Measurements from ENCODE around the gene ABLIM1. TPM values are rescaled to one million over a fixed set of nuclear protein-coding genes. Genes with fewer than 3 reads are reported as not detected.

Gene ABLIM1
- polyA plus RNA-seq, 3 donors: 0.33 to 0.91 (median 0.57) TPM

DNA sequence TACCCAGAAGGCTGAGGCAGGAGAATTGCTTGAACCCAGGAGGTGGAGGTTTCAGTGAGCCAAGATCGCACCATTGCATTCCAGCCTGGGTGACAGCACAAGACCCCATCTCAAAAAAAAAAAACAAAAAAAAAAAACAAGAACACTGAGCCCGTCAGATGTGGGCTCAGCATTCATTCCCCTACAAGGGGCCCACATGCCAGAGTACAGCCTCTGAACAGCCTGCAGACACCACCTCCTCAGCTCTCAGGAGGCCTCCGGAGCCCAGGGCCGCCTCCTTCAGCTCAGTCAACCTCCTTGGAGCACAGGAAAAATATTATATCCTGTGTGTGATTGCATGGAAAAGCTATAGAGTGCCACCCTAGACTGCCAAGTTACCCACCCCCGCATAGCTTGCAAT, 112.3 kb downstream of the ABLIM1 start:
- TF ChIP-seq, protein P1, sequence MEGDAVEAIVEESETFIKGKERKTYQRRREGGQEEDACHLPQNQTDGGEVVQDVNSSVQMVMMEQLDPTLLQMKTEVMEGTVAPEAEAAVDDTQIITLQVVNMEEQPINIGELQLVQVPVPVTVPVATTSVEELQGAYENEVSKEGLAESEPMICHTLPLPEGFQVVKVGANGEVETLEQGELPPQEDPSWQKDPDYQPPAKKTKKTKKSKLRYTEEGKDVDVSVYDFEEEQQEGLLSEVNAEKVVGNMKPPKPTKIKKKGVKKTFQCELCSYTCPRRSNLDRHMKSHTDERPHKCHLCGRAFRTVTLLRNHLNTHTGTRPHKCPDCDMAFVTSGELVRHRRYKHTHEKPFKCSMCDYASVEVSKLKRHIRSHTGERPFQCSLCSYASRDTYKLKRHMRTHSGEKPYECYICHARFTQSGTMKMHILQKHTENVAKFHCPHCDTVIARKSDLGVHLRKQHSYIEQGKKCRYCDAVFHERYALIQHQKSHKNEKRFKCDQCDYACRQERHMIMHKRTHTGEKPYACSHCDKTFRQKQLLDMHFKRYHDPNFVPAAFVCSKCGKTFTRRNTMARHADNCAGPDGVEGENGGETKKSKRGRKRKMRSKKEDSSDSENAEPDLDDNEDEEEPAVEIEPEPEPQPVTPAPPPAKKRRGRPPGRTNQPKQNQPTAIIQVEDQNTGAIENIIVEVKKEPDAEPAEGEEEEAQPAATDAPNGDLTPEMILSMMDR (IDR thresholded peaks at IDR 0.05): no peak
- peaks cover 0 to 5% of the 10 kb centered on the region in 2 donors for H3K4me1 ChIP-seq (ENCODE audit: control insufficient read depth in 1 of 2, insufficient read depth in 2 of 2, low read length in 2 of 2)
- Mint-ChIP-seq H3K27me3 (ENCODE audit: low read depth in 3 of 3) (peaks cover 5 to 10% (median 10%) of the 10 kb centered on the region in 3 donors), H3K4me3 (no peak overlapping the region), H3K36me3 (no peaks in the 10 kb centered on the region), H3K9me3 (no peaks in the 10 kb centered on the region), H3K4me1 (peaks cover 20% of the 10 kb centered on the region), H3K27ac (no peak overlapping the region)
- intact Hi-C loops (cut with micrococcal nuclease): no loop called here
- no peak overlapping the region for H3K4me3 ChIP-seq (replicated peaks in 1 of 3; ENCODE audit: low read depth in 2 of 3, low read length in 3 of 3)
- DNase-seq: no peak
- WGBS (ENCODE audit: insufficient coverage): 100% methylated on average over 3 of the region's 5 CpGs
- no peak overlapping the region for H3K27ac ChIP-seq (ENCODE audit: low read depth in 1 of 2, low read length in 2 of 2)
- no peak overlapping the region for H2AFZ ChIP-seq (ENCODE audit: insufficient read depth, low read depth, low read length, poor library complexity, severe bottlenecking)
- H3K9ac ChIP-seq (ENCODE audit: insufficient read depth, low read length, poor library complexity, severe bottlenecking): no peak overlapping the region
- H4K20me1 ChIP-seq (ENCODE audit: insufficient read depth, low read length): no peaks in the 10 kb centered on the region
- H3K9me3 ChIP-seq (replicated peaks in 1 of 2; ENCODE audit: control insufficient read depth in 1 of 2, insufficient read depth in 1 of 2, low read length in 2 of 2): no peaks in the 10 kb centered on the region
- no peaks in the 10 kb centered on the region for H3K27me3 ChIP-seq (ENCODE audit: control insufficient read depth in 2 of 2, insufficient read depth in 2 of 2, low read length in 2 of 2)
- no peak overlapping the region for H3K4me2 ChIP-seq (replicated peaks; ENCODE audit: extremely low read depth, low read length, poor library complexity, severe bottlenecking)
- no peaks in the 10 kb centered on the region for H3K36me3 ChIP-seq (replicated peaks in 1 of 2; ENCODE audit: control insufficient read depth in 1 of 2, insufficient read depth in 2 of 2, low read length in 2 of 2)
- no peaks in the 10 kb centered on the region for H3K79me2 ChIP-seq (ENCODE audit: insufficient read depth, low read length)

DNA sequence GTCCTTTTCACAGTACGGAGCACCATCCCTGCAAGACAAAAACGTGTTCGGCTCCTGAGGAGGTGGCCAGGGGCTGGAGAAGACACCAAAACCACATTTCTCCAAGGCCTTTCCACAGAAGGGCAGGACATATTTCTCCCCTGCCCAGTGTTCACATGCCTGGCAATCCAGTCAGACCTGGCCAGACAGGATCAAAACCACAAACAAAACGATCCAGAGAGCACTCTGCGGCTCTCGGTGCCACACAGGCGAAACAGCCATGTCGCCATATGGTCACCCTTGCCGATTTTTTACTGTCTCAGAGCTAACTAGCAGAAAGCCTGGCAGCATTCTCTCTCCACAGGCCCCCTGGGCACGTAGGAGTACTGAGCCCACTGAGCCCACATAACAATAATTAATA, 113.0 kb downstream of the ABLIM1 start:
- no peak overlapping the region for H2AFZ ChIP-seq (ENCODE audit: insufficient read depth, low read depth, low read length, poor library complexity, severe bottlenecking)
- Mint-ChIP-seq H3K4me1 (peaks cover 20% of the 10 kb centered on the region), H3K27ac (no peak overlapping the region), H3K36me3 (no peaks in the 10 kb centered on the region), H3K4me3 (no peak overlapping the region), H3K27me3 (ENCODE audit: low read depth in 3 of 3) (peaks cover 5 to 10% (median 10%) of the 10 kb centered on the region in 3 donors), H3K9me3 (no peaks in the 10 kb centered on the region)
- H3K9ac ChIP-seq (ENCODE audit: insufficient read depth, low read length, poor library complexity, severe bottlenecking): no peak overlapping the region
- H3K4me1 ChIP-seq (ENCODE audit: control insufficient read depth in 1 of 2, insufficient read depth in 2 of 2, low read length in 2 of 2): peaks cover 0 to 5% of the 10 kb centered on the region in 2 donors
- H3K27me3 ChIP-seq (ENCODE audit: control insufficient read depth in 2 of 2, insufficient read depth in 2 of 2, low read length in 2 of 2): no peaks in the 10 kb centered on the region
- H3K9me3 ChIP-seq (replicated peaks in 1 of 2; ENCODE audit: control insufficient read depth in 1 of 2, insufficient read depth in 1 of 2, low read length in 2 of 2): no peaks in the 10 kb centered on the region
- TF ChIP-seq, protein P1 (IDR thresholded peaks at IDR 0.05): no peak
- no peak for DNase-seq
- H3K4me2 ChIP-seq (replicated peaks; ENCODE audit: extremely low read depth, low read length, poor library complexity, severe bottlenecking): no peak overlapping the region
- intact Hi-C loops (cut with micrococcal nuclease): no loop called here
- no peaks in the 10 kb centered on the region for H3K79me2 ChIP-seq (ENCODE audit: insufficient read depth, low read length)
- H4K20me1 ChIP-seq (ENCODE audit: insufficient read depth, low read length): no peaks in the 10 kb centered on the region
- no peak overlapping the region for H3K27ac ChIP-seq (ENCODE audit: low read depth in 1 of 2, low read length in 2 of 2)
- H3K36me3 ChIP-seq (replicated peaks in 1 of 2; ENCODE audit: control insufficient read depth in 1 of 2, insufficient read depth in 2 of 2, low read length in 2 of 2): no peaks in the 10 kb centered on the region
- WGBS (ENCODE audit: insufficient coverage): 83% methylated on average over 9 of the region's 10 CpGs
- no peak overlapping the region for H3K4me3 ChIP-seq (replicated peaks in 1 of 3; ENCODE audit: low read depth in 2 of 3, low read length in 3 of 3)

All from CD14-positive monocyte (primary cell).